Memory B cell (primary cell): ENCODE measurements around the gene MISP.

Experiments
- ATAC-seq: fragments of 150-1000 bp; cut with Tn5 transposase; 2 replicates; pipeline ENCODE4 v1.10.0; 2021; ENCODE audit warnings: low read depth, mild to moderate bottlenecking, moderate library complexity
- DNase-seq, 2 donors: peaks; one replicate each; pipeline ENCODE4 v3.0.0; 2022; ENCODE audit warnings: low spot score in 2 of 2
- H3K27ac Mint-ChIP-seq: one replicate; pipeline ENCODE4 v1.8.0; 2022; ENCODE audit warnings: mild to moderate bottlenecking, moderate library complexity, mixed read lengths
- H3K27me3 Mint-ChIP-seq: one replicate; pipeline ENCODE4 v1.8.0; 2022; ENCODE audit warnings: mixed read lengths
- H3K36me3 Mint-ChIP-seq: one replicate; pipeline ENCODE4 v1.8.0; 2022; ENCODE audit warnings: mild to moderate bottlenecking, mixed read lengths
- H3K4me1 Mint-ChIP-seq: one replicate; pipeline ENCODE4 v1.8.0; 2022; ENCODE audit warnings: mixed read lengths
- H3K4me3 Mint-ChIP-seq: one replicate; pipeline ENCODE4 v1.8.0; 2022; ENCODE audit warnings: mild to moderate bottlenecking, moderate library complexity, mixed read lengths
- H3K9me3 Mint-ChIP-seq: one replicate; pipeline ENCODE4 v1.8.0; 2022; ENCODE audit warnings: mixed read lengths

The MISP gene

GRCh38 chr19:784541-784940, 33.6 kb downstream of the MISP start:
- no peaks in the 10 kb centered on the region for H3K4me1 Mint-ChIP-seq
- no peaks in the 10 kb centered on the region for H3K27me3 Mint-ChIP-seq
- no peaks in the 10 kb centered on the region for H3K9me3 Mint-ChIP-seq
- H3K4me3 Mint-ChIP-seq = no peak overlapping the region
- no peak overlapping the region for H3K27ac Mint-ChIP-seq
- DNase-seq = no peak
- H3K36me3 Mint-ChIP-seq = no peaks in the 10 kb centered on the region
- no peak for ATAC-seq

DNA sequence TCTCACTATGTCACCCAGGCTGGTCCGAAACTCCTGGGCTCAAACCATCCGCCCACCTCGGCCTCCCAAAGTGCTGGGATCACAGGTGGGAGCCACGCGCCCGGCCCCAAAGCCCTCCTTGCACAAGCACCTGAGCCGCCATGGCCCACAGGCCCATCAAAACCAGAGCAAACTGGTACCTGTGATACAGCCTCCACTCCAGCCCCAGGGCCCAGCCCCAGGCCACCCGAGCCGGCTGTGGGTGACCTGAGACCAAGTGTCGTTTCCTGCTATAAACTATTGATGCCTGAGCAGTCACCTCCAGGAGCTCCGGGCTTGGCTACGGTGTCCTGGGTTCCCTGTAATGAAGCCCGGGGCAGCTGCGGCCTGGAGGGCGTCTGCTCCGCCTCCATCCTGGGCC, 36.6 kb downstream of the MISP start:
- no peak overlapping the region for H3K27ac Mint-ChIP-seq
- H3K4me1 Mint-ChIP-seq = no peaks in the 10 kb centered on the region
- peaks cover 3% of the 10 kb centered on the region for H3K27me3 Mint-ChIP-seq
- H3K4me3 Mint-ChIP-seq = no peak overlapping the region
- no peak for ATAC-seq
- DNase-seq = no peak
- H3K36me3 Mint-ChIP-seq = no peaks in the 10 kb centered on the region
- H3K9me3 Mint-ChIP-seq = no peaks in the 10 kb centered on the region

- Mint-ChIP-seq H3K27me3 (peaks cover 3% of the 10 kb centered on the region), H3K36me3 (no peaks in the 10 kb centered on the region), H3K27ac (no peak overlapping the region), H3K4me1 (no peaks in the 10 kb centered on the region), H3K9me3 (no peaks in the 10 kb centered on the region), H3K4me3 (no peak overlapping the region)
- ATAC-seq = no peak
- no peak for DNase-seq
Observed at GRCh38 chr19:788686-788982, 37.7 kb downstream of the MISP start.

DNA sequence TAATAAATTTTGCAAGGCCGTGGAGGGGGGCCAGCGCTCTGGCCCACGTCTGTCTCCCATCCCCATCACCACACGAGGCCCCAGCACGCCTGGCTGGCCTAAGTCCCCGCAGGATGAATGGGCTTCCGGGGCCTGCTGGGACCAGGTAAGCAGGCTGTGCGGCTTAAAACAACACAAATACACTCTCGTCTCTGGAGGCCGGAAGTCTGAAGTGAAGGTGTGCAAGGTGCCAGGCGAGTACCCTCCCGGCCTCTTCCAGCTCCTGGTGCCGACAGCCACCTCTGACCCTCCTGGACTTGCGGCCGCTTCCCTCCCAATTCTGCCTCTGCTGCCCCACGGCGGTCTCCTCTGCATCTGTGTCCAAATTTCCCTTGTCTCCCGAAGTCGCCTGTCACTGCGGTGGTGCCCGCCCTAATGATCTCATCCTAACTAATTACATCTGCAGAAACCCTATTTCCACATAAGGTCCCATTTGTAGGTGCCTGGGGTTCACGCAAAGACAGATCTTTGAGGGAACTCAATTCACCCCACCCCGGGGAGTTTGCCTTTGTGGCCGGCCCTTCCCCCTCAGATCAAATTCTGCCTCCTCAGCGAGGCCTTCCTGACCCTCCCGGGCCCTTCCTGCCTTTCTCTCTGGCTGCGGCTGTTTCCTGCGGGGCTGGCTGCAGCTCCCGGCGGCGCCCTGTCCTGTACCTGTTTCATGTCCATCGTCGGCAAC, 38.2 kb downstream of the MISP start:
- no peak overlapping the region for H3K4me3 Mint-ChIP-seq
- no peak for ATAC-seq
- peaks cover 3% of the 10 kb centered on the region for H3K27me3 Mint-ChIP-seq
- H3K9me3 Mint-ChIP-seq = no peaks in the 10 kb centered on the region
- H3K36me3 Mint-ChIP-seq = no peaks in the 10 kb centered on the region
- H3K27ac Mint-ChIP-seq = no peak overlapping the region
- DNase-seq = no peak
- no peaks in the 10 kb centered on the region for H3K4me1 Mint-ChIP-seq

DNA sequence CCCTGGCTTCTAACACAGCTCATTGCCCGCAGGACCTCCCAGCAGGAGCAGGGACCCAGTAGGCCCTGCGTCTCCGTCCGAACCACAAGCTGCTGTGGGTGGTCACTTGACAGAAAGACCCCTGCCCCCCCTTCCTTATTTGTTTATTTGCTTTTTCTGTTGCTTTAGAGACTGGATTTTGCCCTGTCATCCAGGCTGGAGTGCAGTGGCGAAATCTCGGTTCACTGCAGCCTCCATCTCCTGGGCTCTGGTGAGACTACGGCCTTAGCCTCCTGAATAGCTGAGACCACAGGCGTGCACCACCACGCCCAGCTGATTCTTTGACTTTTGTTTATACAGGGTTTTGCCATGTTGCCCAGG, 38.8 kb downstream of the MISP start:
- Mint-ChIP-seq H3K4me3 (no peak overlapping the region), H3K36me3 (no peaks in the 10 kb centered on the region), H3K27ac (no peak overlapping the region), H3K27me3 (peaks cover 3% of the 10 kb centered on the region), H3K9me3 (no peaks in the 10 kb centered on the region), H3K4me1 (no peaks in the 10 kb centered on the region)
- ATAC-seq = no peak
- no peak for DNase-seq

DNA sequence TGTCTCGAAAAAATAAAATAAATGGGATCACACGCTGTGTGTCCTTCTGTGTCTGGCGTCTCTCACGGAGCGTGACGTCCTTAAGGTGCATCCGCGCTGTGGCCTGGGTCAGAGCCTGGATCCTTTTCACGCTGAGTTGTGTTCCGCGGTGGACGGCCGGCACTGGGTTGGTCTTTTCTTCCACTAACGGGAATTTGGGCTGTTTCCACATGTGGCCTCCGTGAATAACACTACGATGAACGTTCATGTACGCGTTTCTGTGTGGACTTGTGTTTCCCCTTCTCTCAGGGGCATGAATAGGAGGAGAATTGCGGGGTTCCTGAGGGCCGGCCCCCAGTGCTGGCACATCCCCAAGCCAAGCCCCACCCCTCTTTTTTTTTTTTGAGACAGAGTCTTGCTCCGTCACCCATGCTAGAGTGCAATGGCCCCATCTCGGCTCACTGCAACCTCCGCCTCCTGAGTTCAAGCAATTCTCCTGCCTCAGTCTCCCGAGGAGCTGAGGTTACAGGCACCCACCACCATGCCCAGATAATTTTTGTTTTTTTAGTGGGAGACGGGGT, 40.2 kb downstream of the MISP start:
- Mint-ChIP-seq H3K9me3 (no peaks in the 10 kb centered on the region), H3K4me3 (no peak overlapping the region), H3K36me3 (no peaks in the 10 kb centered on the region), H3K27me3 (peaks cover 3% of the 10 kb centered on the region), H3K4me1 (no peaks in the 10 kb centered on the region), H3K27ac (no peak overlapping the region)
- DNase-seq (no peak), ATAC-seq (no peak)

- no peak for DNase-seq
- Mint-ChIP-seq H3K4me1 (peaks cover 1% of the 10 kb centered on the region), H3K9me3 (no peaks in the 10 kb centered on the region), H3K27me3 (peaks cover 3% of the 10 kb centered on the region), H3K27ac (no peak overlapping the region), H3K36me3 (no peaks in the 10 kb centered on the region), H3K4me3 (no peak overlapping the region)
- no peak for ATAC-seq
Observed at GRCh38 chr19:791567-792305, 40.8 kb downstream of the MISP start.

DNA sequence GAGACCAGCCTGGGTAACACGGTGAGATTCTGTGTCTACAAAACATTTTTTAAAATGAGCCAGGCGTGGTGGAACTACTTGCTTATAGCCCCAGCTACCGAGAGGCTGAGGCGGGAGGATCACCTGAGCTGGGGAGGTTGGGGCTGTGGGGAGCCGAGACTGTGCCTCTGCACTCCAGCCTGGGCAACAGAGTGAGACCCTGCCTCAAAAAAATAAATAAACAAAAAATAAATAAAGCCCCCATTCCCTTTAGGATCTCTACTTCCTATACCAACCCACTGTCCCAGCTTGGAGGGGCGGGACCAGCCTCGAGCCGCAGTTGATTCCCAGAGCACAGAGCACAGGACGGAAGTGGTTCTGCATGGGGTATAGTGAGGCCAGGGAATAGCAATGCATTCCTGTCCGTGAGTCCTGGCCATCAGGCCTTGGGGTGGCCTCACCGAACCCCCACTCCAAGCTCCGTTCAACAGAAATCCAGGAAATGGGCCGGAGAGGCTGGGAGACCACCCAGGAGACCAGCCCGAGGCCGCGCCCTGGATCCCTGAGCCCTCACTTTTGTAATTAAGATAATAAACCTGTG, 41.5 kb downstream of the MISP start:
- no peak overlapping the region for H3K4me3 Mint-ChIP-seq
- no peaks in the 10 kb centered on the region for H3K36me3 Mint-ChIP-seq
- DNase-seq (no peak), ATAC-seq (no peak)
- H3K4me1 Mint-ChIP-seq = peaks cover 2% of the 10 kb centered on the region
- H3K27ac Mint-ChIP-seq = no peak overlapping the region
- H3K9me3 Mint-ChIP-seq = no peaks in the 10 kb centered on the region
- H3K27me3 Mint-ChIP-seq = peaks cover 3% of the 10 kb centered on the region

- Mint-ChIP-seq H3K4me3 (no peak overlapping the region), H3K27ac (no peak overlapping the region), H3K36me3 (peaks cover 2% of the 10 kb centered on the region), H3K27me3 (peaks cover 3% of the 10 kb centered on the region), H3K4me1 (peaks cover 2% of the 10 kb centered on the region), H3K9me3 (no peaks in the 10 kb centered on the region)
- ATAC-seq (no peak), DNase-seq (no peak)
Observed at GRCh38 chr19:793806-794205, 42.9 kb downstream of the MISP start.

GRCh38 chr19:795073-795611, 44.2 kb downstream of the MISP start:
- H3K4me3 Mint-ChIP-seq = no peak overlapping the region
- ATAC-seq (no peak), DNase-seq (no peak)
- no peak overlapping the region for H3K27ac Mint-ChIP-seq
- H3K36me3 Mint-ChIP-seq = peaks cover 6% of the 10 kb centered on the region
- no peaks in the 10 kb centered on the region for H3K9me3 Mint-ChIP-seq
- H3K4me1 Mint-ChIP-seq = peaks cover 12% of the 10 kb centered on the region
- H3K27me3 Mint-ChIP-seq = no peaks in the 10 kb centered on the region

DNA sequence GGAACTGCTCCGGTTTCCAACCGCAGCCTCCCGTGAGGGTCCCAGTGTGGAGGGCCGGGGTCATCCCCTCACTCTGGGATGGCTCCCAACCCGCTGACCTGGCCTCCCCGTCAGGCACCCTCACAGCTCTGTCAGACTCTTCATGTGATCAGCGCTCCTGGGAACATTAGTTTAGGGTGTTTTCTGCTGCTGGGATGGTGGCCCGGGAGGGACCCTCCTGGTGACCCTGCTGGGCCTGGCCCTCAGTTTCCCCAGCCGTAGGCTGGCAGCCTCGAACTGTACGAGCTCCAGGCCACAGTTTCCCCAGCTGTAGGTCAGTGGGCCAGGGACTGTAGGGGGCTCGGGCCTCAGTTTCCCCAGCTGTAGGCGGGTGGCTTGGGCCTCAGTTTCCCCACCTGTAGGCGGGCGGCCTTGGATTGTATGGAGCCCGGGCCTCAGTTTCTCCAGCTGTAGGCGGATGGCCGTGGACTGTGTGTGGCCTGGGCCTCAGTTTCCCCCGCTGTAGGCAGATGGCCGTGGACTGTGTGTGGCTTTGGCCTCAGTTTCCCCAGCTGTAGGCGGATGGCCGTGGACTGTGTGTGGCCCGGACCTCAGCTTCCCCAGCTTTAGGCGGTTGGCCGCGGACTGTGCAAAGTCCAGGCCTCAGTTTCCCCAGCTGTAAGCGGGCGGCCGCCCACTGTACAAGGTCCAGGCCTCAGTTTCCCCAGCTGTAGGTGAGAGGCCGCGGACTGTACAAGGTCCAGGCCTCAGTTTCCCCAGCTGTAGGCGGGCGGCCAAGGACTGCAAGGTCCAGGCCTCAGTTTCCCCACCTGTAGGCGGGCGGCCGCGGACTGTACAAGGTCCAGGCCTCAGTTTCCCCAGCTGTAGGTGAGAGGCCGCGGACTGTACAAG, 45.0 kb downstream of the MISP start:
- no peaks in the 10 kb centered on the region for H3K9me3 Mint-ChIP-seq

GRCh38 chr19:796692-797527, 46.0 kb downstream of the MISP start, which contains the start of gene PTBP1:
Gene PTBP1, plus strand, starts transcription at chr19:797452. Its CDS starts 46 bp downstream, at chr19:797498.
- H3K36me3 Mint-ChIP-seq = peaks cover 8% of the 10 kb centered on the region
- ATAC-seq (peak; percentile 82), DNase-seq (peak; percentile 95 to 98)
- H3K9me3 Mint-ChIP-seq = no peaks in the 10 kb centered on the region
- no peaks in the 10 kb centered on the region for H3K27me3 Mint-ChIP-seq
- H3K4me3 Mint-ChIP-seq = peak within 1 kb of the TSS; percentile 92
- peak within 1 kb of the TSS; percentile 86 for H3K27ac Mint-ChIP-seq
- H3K4me1 Mint-ChIP-seq = peaks cover 20% of the 10 kb centered on the region

More for the DNA sequence above, 45.0 kb downstream of the MISP start:
- H3K27me3 Mint-ChIP-seq = no peaks in the 10 kb centered on the region
- peak overlapping the region; percentile 41 for H3K4me3 Mint-ChIP-seq
- ATAC-seq (no peak), DNase-seq (no peak)
- peaks cover 7% of the 10 kb centered on the region for H3K36me3 Mint-ChIP-seq
- no peak overlapping the region for H3K27ac Mint-ChIP-seq
- peaks cover 17% of the 10 kb centered on the region for H3K4me1 Mint-ChIP-seq
